GM18511 (cell line): ENCODE measurements around the gene SEMA3E.
"Not testable (repeated sequence)": the region's sequence is repeated elsewhere in the genome, so short reads cannot be mapped to it uniquely, and the experiment has no call there.

ENCODE experiments used
- ATAC-seq: cut with Tn5 transposase; IDR thresholded peaks from one replicate; pipeline ENCODE4 v1.9.1; 2021; ENCODE audit warnings: mild to moderate bottlenecking, moderate library complexity; ENCODE audit not compliant: unreplicated experiment

SEMA3E gene

GRCh38 chr7:83648464-83649241 is at the start of gene SEMA3E:
Gene SEMA3E, minus strand, starts transcription at chr7:83649139.
- ATAC-seq: no peak

GRCh38 chr7:83697804-83698530 is 49.0 kb upstream of the SEMA3E start:
- no peak for ATAC-seq

GRCh38 chr7:83696101-83696500 is 47.2 kb upstream of the SEMA3E start:
- no peak for ATAC-seq

- ATAC-seq: no peak
These were observed 46.4 kb upstream of the SEMA3E start for GRCh38 chr7:83695128-83695960.

- ATAC-seq: no peak
These were observed 44.3 kb upstream of the SEMA3E start for GRCh38 chr7:83693256-83693655.

- no peak for ATAC-seq
These were observed 42.2 kb upstream of the SEMA3E start for GRCh38 chr7:83691095-83691494.

- ATAC-seq: no peak
These were observed 40.9 kb upstream of the SEMA3E start for GRCh38 chr7:83689855-83690254.

- no peak for ATAC-seq
These were observed 37.5 kb upstream of the SEMA3E start for GRCh38 chr7:83686416-83686815.

GRCh38 chr7:83684928-83685327 is 36.0 kb upstream of the SEMA3E start:
- ATAC-seq: no peak

GRCh38 chr7:83681200-83681778 is 32.4 kb upstream of the SEMA3E start:
- ATAC-seq: no peak

GRCh38 chr7:83677180-83677866 is 28.4 kb upstream of the SEMA3E start:
- no peak for ATAC-seq

- ATAC-seq: not testable (repeated sequence)
These were observed 24.4 kb upstream of the SEMA3E start for GRCh38 chr7:83673291-83673690.

- ATAC-seq: no peak
These were observed 23.2 kb upstream of the SEMA3E start for GRCh38 chr7:83672157-83672556.

GRCh38 chr7:83663131-83663530 is 14.2 kb upstream of the SEMA3E start:
- ATAC-seq: no peak

- no peak for ATAC-seq
These were observed 9.2 kb upstream of the SEMA3E start for GRCh38 chr7:83658126-83658525.

GRCh38 chr7:83655951-83656556 is 7.1 kb upstream of the SEMA3E start:
- ATAC-seq: peak; percentile 90

GRCh38 chr7:83652481-83652880 is 3.5 kb upstream of the SEMA3E start:
- no peak for ATAC-seq

GRCh38 chr7:83649701-83650100 is 762 bp upstream of the SEMA3E start:
- ATAC-seq: no peak

GRCh38 chr7:83646027-83646426 is 2.9 kb downstream of the SEMA3E start:
- no peak for ATAC-seq

GRCh38 chr7:83643739-83644138 is 5.2 kb downstream of the SEMA3E start:
- no peak for ATAC-seq
